Sigmoid colon (tissue), 4 donors: ENCODE results near the gene CSN2.

Experiments used
- CTCF ChIP-seq, 4 experiments: fragments of 450-650 bp in 3 of 4; fragments of 200-600 bp in 1 of 4; IDR thresholded peaks; one replicate each; pipeline ENCODE4 v1.5.1; 2016 to 2019; ENCODE audit warnings: antibody characterized with exemption in 4 of 4, mild to moderate bottlenecking in 3 of 4, moderate library complexity in 2 of 4
- POLR2AphosphoS5 ChIP-seq, 4 donors: sonication (generic); formaldehyde crosslinking; IDR thresholded peaks; one replicate each; pipeline ENCODE4 v1.6.1; 2017; ENCODE audit warnings: antibody characterized with exemption in 4 of 4

DNA sequence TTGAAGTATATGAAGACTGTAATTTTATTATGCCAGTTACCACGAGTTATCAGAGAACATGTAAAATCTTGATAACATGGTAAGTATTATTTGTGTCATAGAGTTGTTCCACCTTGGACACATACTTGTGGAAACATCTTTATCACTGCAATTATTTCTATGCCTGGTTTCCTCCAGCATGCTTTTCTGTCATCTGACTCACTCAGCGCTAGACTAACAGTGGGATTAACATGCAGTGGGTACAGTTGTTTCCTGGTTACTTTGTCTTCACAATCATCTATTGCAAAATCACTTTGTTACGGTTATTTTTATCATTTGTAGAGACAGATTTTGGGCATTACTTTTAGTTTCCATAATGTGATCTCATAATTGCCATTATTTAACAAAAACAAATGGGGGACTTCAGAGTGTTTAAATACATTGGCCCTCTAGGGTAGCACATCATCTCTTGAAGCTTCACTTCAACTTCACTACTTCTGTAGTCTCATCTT lies 30.0 kb upstream of the CSN2 start, which contains the start of gene STATH:
- TF ChIP-seq CTCF (IDR thresholded peaks at IDR 0.05), result no peak
- no peak for TF ChIP-seq POLR2AphosphoS5 (IDR thresholded peaks at IDR 0.05)
